Breast epithelium (tissue), 4 donors: ENCODE results near the gene CNNM2. TPM values are rescaled to one million over a fixed set of nuclear protein-coding genes. Genes with fewer than 3 reads are reported as not detected.

Experiments
- DNase-seq, 2 donors: peaks; one replicate each; pipeline ENCODE4 v3.0.0-alpha.2; 2019; ENCODE audit warnings: low spot score in 2 of 2
- H3K27ac ChIP-seq, 2 donors: fragments of 200-600 bp; sonication (generic) in 1 of 2; one replicate each; pipeline ENCODE4 v1.5.1; 2016 to 2019; ENCODE audit warnings: mild to moderate bottlenecking in 1 of 2
- H3K27me3 ChIP-seq, 2 donors: fragments of 200-600 bp; sonication (generic) in 1 of 2; one replicate each; pipeline versions ENCODE4 v1.5.1 to v1.6.0; 2017 to 2019; ENCODE audit warnings: control low read depth in 1 of 2, mild to moderate bottlenecking in 1 of 2
- H3K36me3 ChIP-seq: fragments of 200-600 bp; one replicate; pipeline ENCODE4 v1.5.1; 2019
- H3K4me1 ChIP-seq, 2 donors: fragments of 200-600 bp; sonication (generic); one replicate each; pipeline ENCODE4 v1.5.1; 2016 to 2019; ENCODE audit warnings: control low read depth in 1 of 2
- H3K4me3 ChIP-seq, 3 donors: fragments of 200-600 bp; sonication (generic); 1 replicate in 2 of 3; 2 replicates in 1 of 3; pipeline ENCODE4 v1.5.1; 2016 to 2019; ENCODE audit warnings: mild to moderate bottlenecking in 3 of 3, moderate library complexity in 2 of 3
- H3K9me3 ChIP-seq, 2 donors: fragments of 200-600 bp; sonication (generic) in 1 of 2; one replicate each; pipeline ENCODE4 v1.5.1; 2016 to 2019; ENCODE audit warnings: control low read depth in 1 of 2
- CTCF ChIP-seq, 3 donors: fragments of 450-650 bp; IDR thresholded peaks; one replicate each; pipeline ENCODE4 v1.5.1; 2016 to 2017; ENCODE audit warnings: antibody characterized with exemption in 3 of 3, mild to moderate bottlenecking in 3 of 3, moderate library complexity in 3 of 3
- POLR2A ChIP-seq: fragments of 450-650 bp; IDR thresholded peaks from one replicate; pipeline ENCODE4 v1.6.1; 2016; ENCODE audit warnings: antibody characterized with exemption, mild to moderate bottlenecking, moderate library complexity
- POLR2AphosphoS5 ChIP-seq, 3 donors: sonication (generic); formaldehyde crosslinking; IDR thresholded peaks; one replicate each; pipeline ENCODE4 v1.6.1; 2017; ENCODE audit warnings: antibody characterized with exemption in 3 of 3
- intact Hi-C: fragments of 100-400 bp; cut with DNase I; formaldehyde crosslinking; loops from one replicate; pipeline ENCODE4 v1.15.1; 2023; ENCODE audit warnings: low total_unique reads
- total RNA-seq, 3 donors: library from RNA; depleted of rRNA; stranded (reverse); fragments of >200 nt; gene quantifications; one replicate each; pipeline ENCODE4 v1.1.0, GENCODE V29; 2016

CNNM2 gene
- total RNA-seq, 3 donors from 2014 or later: 6.4 to 7.2 (median 6.7) TPM

GRCh38 chr10:103053659-103054581, 135.8 kb downstream of the CNNM2 start:
- DNase-seq: peak in 1 of 2 donors; percentile 29
- no peaks in the 10 kb centered on the region for H3K36me3 ChIP-seq
- no peaks in the 10 kb centered on the region for H3K4me1 ChIP-seq
- H3K27ac ChIP-seq: peak overlapping the region; percentile 6 to 42
- H3K27me3 ChIP-seq: no peaks in the 10 kb centered on the region
- intact Hi-C loops: no loop called here
- H3K9me3 ChIP-seq: no peaks in the 10 kb centered on the region
- H3K4me3 ChIP-seq: peak overlapping the region; percentile 25 to 52 (median 32)
- TF ChIP-seq POLR2AphosphoS5 (IDR thresholded peaks at IDR 0.05): no peak
- peak in 2 of 3 donors; percentile 4 to 35 for TF ChIP-seq CTCF (IDR thresholded peaks at IDR 0.05)
- TF ChIP-seq POLR2A: no peak

GRCh38 chr10:103054621-103055020, 136.5 kb downstream of the CNNM2 start:
- no peak overlapping the region for H3K4me3 ChIP-seq
- DNase-seq: no peak
- intact Hi-C loops: no loop called here
- H3K4me1 ChIP-seq: no peaks in the 10 kb centered on the region
- TF ChIP-seq POLR2AphosphoS5 (IDR thresholded peaks at IDR 0.05): no peak
- no peak for TF ChIP-seq POLR2A
- no peak for TF ChIP-seq CTCF (IDR thresholded peaks at IDR 0.05)
- no peaks in the 10 kb centered on the region for H3K27me3 ChIP-seq
- no peak overlapping the region for H3K27ac ChIP-seq
- H3K9me3 ChIP-seq: no peaks in the 10 kb centered on the region
- no peaks in the 10 kb centered on the region for H3K36me3 ChIP-seq

GRCh38 chr10:103055105-103055504, 137.0 kb downstream of the CNNM2 start:
- intact Hi-C loops: no loop called here
- Histone ChIP-seq H3K27ac (no peak overlapping the region), H3K27me3 (no peaks in the 10 kb centered on the region)

GRCh38 chr10:103058034-103058433, 139.9 kb downstream of the CNNM2 start:
- no peak for DNase-seq
- no peaks in the 10 kb centered on the region for H3K36me3 ChIP-seq
- no peak overlapping the region for H3K27ac ChIP-seq
- H3K4me1 ChIP-seq: no peaks in the 10 kb centered on the region
- H3K9me3 ChIP-seq: no peaks in the 10 kb centered on the region
- intact Hi-C loops: no loop called here
- TF ChIP-seq POLR2AphosphoS5 (IDR thresholded peaks at IDR 0.05) (no peak), POLR2A (no peak), CTCF (IDR thresholded peaks at IDR 0.05) (no peak)
- no peaks in the 10 kb centered on the region for H3K27me3 ChIP-seq
- H3K4me3 ChIP-seq: no peak overlapping the region

More at GRCh38 chr10:103055105-103055504, 137.0 kb downstream of the CNNM2 start:
- H3K4me3 ChIP-seq: no peak overlapping the region
- TF ChIP-seq CTCF (IDR thresholded peaks at IDR 0.05) (no peak), POLR2A (no peak), POLR2AphosphoS5 (IDR thresholded peaks at IDR 0.05) (no peak)
- no peaks in the 10 kb centered on the region for H3K4me1 ChIP-seq
- no peak for DNase-seq
- no peaks in the 10 kb centered on the region for H3K9me3 ChIP-seq
- no peaks in the 10 kb centered on the region for H3K36me3 ChIP-seq

- intact Hi-C loops: no loop called here
- Histone ChIP-seq H3K9me3 (no peaks in the 10 kb centered on the region), H3K4me3 (no peak overlapping the region), H3K36me3 (no peaks in the 10 kb centered on the region), H3K27ac (no peak overlapping the region), H3K4me1 (no peaks in the 10 kb centered on the region), H3K27me3 (no peaks in the 10 kb centered on the region)
- DNase-seq: no peak
- no peak for TF ChIP-seq CTCF (IDR thresholded peaks at IDR 0.05)
- TF ChIP-seq POLR2A: no peak
- TF ChIP-seq POLR2AphosphoS5 (IDR thresholded peaks at IDR 0.05): no peak
These were observed 142.5 kb downstream of the CNNM2 start for GRCh38 chr10:103060575-103060974.
